Upper lobe of left lung (tissue), 6 donors: ENCODE measurements around the gene NR0B2. TPM values are rescaled to one million over a fixed set of nuclear protein-coding genes. Genes with fewer than 3 reads are reported as not detected.

Experiments
- ATAC-seq, 2 donors: fragments of 200-7000 bp; cut with Tn5 transposase; one replicate each; pipeline ENCODE4 v1.9.1; 2022; ENCODE audit warnings: mild to moderate bottlenecking in 2 of 2, moderate library complexity in 2 of 2; ENCODE audit not compliant: low FRiP score in 2 of 2
- DNase-seq, 2 donors: peaks; one replicate each; pipeline ENCODE4 v3.0.0-alpha.2; 2019 to 2020
- H3K27ac ChIP-seq, 4 donors: fragments of 200-600 bp; sonication (generic); one replicate each; pipeline ENCODE4 v1.5.1; 2016 to 2019
- H3K27me3 ChIP-seq, 4 donors: fragments of 200-600 bp; sonication (generic); one replicate each; pipeline ENCODE4 v1.5.1; 2017 to 2019
- H3K36me3 ChIP-seq, 4 donors: fragments of 200-600 bp; sonication (generic); one replicate each; pipeline ENCODE4 v1.5.1; 2016 to 2019
- H3K4me1 ChIP-seq, 4 donors: fragments of 200-600 bp; sonication (generic); one replicate each; pipeline ENCODE4 v1.5.1; 2018 to 2019
- H3K4me3 ChIP-seq, 4 donors: fragments of 200-600 bp; sonication (generic); one replicate each; pipeline ENCODE4 v1.5.1; 2017 to 2019; ENCODE audit warnings: mild to moderate bottlenecking in 2 of 4, moderate library complexity in 1 of 4
- H3K9me3 ChIP-seq, 4 donors: fragments of 200-600 bp; sonication (generic); one replicate each; pipeline ENCODE4 v1.5.1; 2018 to 2019
- CTCF ChIP-seq, 6 experiments: fragments of 450-650 bp in 4 of 6; fragments of 200-600 bp in 2 of 6; sonication (generic) in 2 of 6; IDR thresholded peaks; one replicate each; pipeline ENCODE4 v1.5.1; 2016 to 2019; ENCODE audit warnings: antibody characterized with exemption in 6 of 6
- EP300 ChIP-seq, 4 donors: sonication (generic); formaldehyde crosslinking; IDR thresholded peaks; one replicate each; pipeline ENCODE4 v1.5.1; 2017; ENCODE audit warnings: antibody characterized with exemption in 4 of 4, control low read depth in 2 of 4
- POLR2A ChIP-seq, 4 donors: fragments of 450-650 bp; IDR thresholded peaks; one replicate each; pipeline ENCODE4 v1.5.1; 2016 to 2017; ENCODE audit warnings: antibody characterized with exemption in 4 of 4, mild to moderate bottlenecking in 2 of 4
- POLR2AphosphoS5 ChIP-seq, 2 donors: sonication (generic); formaldehyde crosslinking; IDR thresholded peaks; one replicate each; pipeline ENCODE4 v1.5.1; 2017; ENCODE audit warnings: antibody characterized with exemption in 2 of 2
- WGBS, 2 donors: methylation state at CpG; one replicate each; pipeline ENCODE4 v1.1.5; 2017 to 2018; 5-methylcytosine and 5-hydroxymethylcytosine counted together
- total RNA-seq, 6 donors: library from RNA; depleted of rRNA in 4 of 6; stranded (reverse); fragments of >200 nt in 4 of 6; gene quantifications; one replicate each; pipeline versions ENCODE4 v1.1.0 to v1.2.1, GENCODE V29; 2016 to 2021
- donor health status: DM: no; HTN: no; CAD: no; lungs with moderate emphysema.
- donor health status: DM: no; HTN: yes; CAD: no; lungs with severe emphysema.

NR0B2 gene
- total RNA-seq, 6 donors from 2014 or later = 0.89 to 8.8 (median 2.4) TPM; not detected in 1

- peaks cover 16 to 30% (median 18%) of the 10 kb centered on the region in 4 donors for H3K4me1 ChIP-seq
- WGBS, 2 donors = 0% methylated on average over 9 to 58 of the region's 75 CpGs
These were observed 48.9 kb downstream of the NR0B2 start for GRCh38 chr1:26864610-26865480.

GRCh38 chr1:26863685-26864077 is 50.1 kb downstream of the NR0B2 start:
- Histone ChIP-seq H3K27me3 (no peaks in the 10 kb centered on the region), H3K36me3 (no peaks in the 10 kb centered on the region), H3K27ac (peak overlapping the region; percentile 93 to 99 (median 98)), H3K9me3 (no peaks in the 10 kb centered on the region), H3K4me3 (peak overlapping the region; percentile 18 to 65 (median 60)), H3K4me1 (peaks cover 16 to 30% (median 18%) of the 10 kb centered on the region in 4 donors)
- TF ChIP-seq POLR2AphosphoS5 (IDR thresholded peaks at IDR 0.05) = no peak
- TF ChIP-seq CTCF (IDR thresholded peaks at IDR 0.05) = no peak
- TF ChIP-seq POLR2A (IDR thresholded peaks at IDR 0.05) = no peak
- TF ChIP-seq EP300 (IDR thresholded peaks at IDR 0.05) = no peak
- DNase-seq (peak in 1 of 2 donors; percentile 69), ATAC-seq (no peak)
- 56 to 71% methylated on average over 10 to 20 of the region's 20 CpGs for WGBS, 2 donors

More at GRCh38 chr1:26864610-26865480, 48.9 kb downstream of the NR0B2 start:
- Histone ChIP-seq H3K4me3 (peak overlapping the region; percentile 51 to 65 (median 60)), H3K36me3 (no peaks in the 10 kb centered on the region), H3K9me3 (no peaks in the 10 kb centered on the region), H3K27me3 (no peaks in the 10 kb centered on the region), H3K27ac (peak overlapping the region; percentile 93 to 99 (median 98))
- TF ChIP-seq POLR2A (IDR thresholded peaks at IDR 0.05) (peak; percentile 30 to 91 (median 82)), EP300 (IDR thresholded peaks at IDR 0.05) (peak in 1 of 4 donors; percentile 47), POLR2AphosphoS5 (IDR thresholded peaks at IDR 0.05) (peak; percentile 81 to 93), CTCF (IDR thresholded peaks at IDR 0.05) (peak in 3 of 6 experiments; percentile 21 to 28 (median 23))
- DNase-seq (peak; percentile 97 to 98), ATAC-seq (peak; percentile 96 to 97)

- TF ChIP-seq EP300 (IDR thresholded peaks at IDR 0.05) (peak in 1 of 4 donors; percentile 35), POLR2AphosphoS5 (IDR thresholded peaks at IDR 0.05) (peak; percentile 18 to 91), CTCF (IDR thresholded peaks at IDR 0.05) (peak in 5 of 6 experiments; percentile 27 to 60 (median 47)), POLR2A (IDR thresholded peaks at IDR 0.05) (peak in 3 of 4 donors; percentile 43 to 85 (median 69))
- Histone ChIP-seq H3K27ac (peak within 1 kb of the TSS; percentile 93 to 99 (median 98)), H3K36me3 (peaks cover 0 to 3% (median 1%) of the 10 kb centered on the region in 4 donors), H3K9me3 (no peaks in the 10 kb centered on the region), H3K27me3 (no peaks in the 10 kb centered on the region), H3K4me3 (peak within 1 kb of the TSS; percentile 18 to 65 (median 60)), H3K4me1 (peaks cover 16 to 30% (median 18%) of the 10 kb centered on the region in 4 donors)
- DNase-seq (peak; percentile 86 to 87), ATAC-seq (peak in 1 of 2 donors; percentile 87)
- 82 to 83% methylated on average over 25 to 36 of the region's 37 CpGs for WGBS, 2 donors
These were observed 50.7 kb downstream of the NR0B2 start, which contains the start of gene SFN for GRCh38 chr1:26862781-26863684. Gene SFN (plus strand): TSS chr1:26863149. CDS start chr1:26863213, 64 bp downstream.

- Histone ChIP-seq H3K4me1 (peaks cover 15 to 26% (median 17%) of the 10 kb centered on the region in 4 donors), H3K27me3 (no peaks in the 10 kb centered on the region), H3K36me3 (peaks cover 0 to 12% (median 3%) of the 10 kb centered on the region in 4 donors), H3K4me3 (no peak overlapping the region), H3K9me3 (no peaks in the 10 kb centered on the region), H3K27ac (peak overlapping the region; percentile 67 to 99 (median 98))
- TF ChIP-seq EP300 (IDR thresholded peaks at IDR 0.05) (no peak), POLR2A (IDR thresholded peaks at IDR 0.05) (no peak), POLR2AphosphoS5 (IDR thresholded peaks at IDR 0.05) (no peak), CTCF (IDR thresholded peaks at IDR 0.05) (no peak)
- WGBS, 2 donors = 72 to 77% methylated on average over 7 of the region's 7 CpGs
- no peak for ATAC-seq
- DNase-seq = peak in 1 of 2 donors; percentile 68
These were observed 51.8 kb downstream of the NR0B2 start for GRCh38 chr1:26861889-26862378.
